ENCODE data around the gene SIPA1L3. TPM values are rescaled to one million over a fixed set of nuclear protein-coding genes. Genes with fewer than 3 reads are reported as not detected.

SIPA1L3 gene
- total RNA-seq, 1 donor from 2014 or later: 3.4 TPM

- Histone ChIP-seq H3K36me3 (ENCODE audit: control insufficient read depth, insufficient read depth, low read length) (no peaks in the 10 kb centered on the region), H3K4me3 (ENCODE audit: low read depth, low read length) (no peak overlapping the region), H3K27me3 (ENCODE audit: control insufficient read depth, insufficient read depth, low read length) (peaks cover 8% of the 10 kb centered on the region)
- FAIRE-seq: no peak
- no peak for DNase-seq (ENCODE audit: low read depth)
- TF ChIP-seq CTCF (IDR thresholded peaks at IDR 0.05; ENCODE audit: insufficient read depth, low read length, severe bottlenecking): no peak
Observed at GRCh38 chr19:38211766-38212165, 304.8 kb downstream of the SIPA1L3 start.

DNA sequence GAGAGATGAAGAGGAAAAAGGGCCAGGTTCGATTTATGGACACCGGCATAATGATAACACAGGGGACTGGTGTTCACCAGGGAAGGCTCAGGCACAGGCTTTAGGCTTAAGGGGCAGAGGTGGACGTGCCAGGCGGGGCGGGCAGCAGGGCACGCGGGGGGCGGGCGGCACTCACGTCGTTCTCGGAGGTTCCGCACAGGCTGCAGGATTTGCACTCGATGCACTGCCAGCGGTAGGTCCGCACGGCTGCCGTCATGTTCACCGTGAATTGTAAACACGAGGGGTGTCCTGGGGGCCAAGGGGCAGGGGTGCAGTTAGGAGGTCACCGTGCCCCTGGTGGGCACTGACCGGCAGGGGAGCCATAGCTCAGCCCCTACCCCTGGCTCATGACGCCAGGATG, 306.5 kb downstream of the SIPA1L3 start:
- TF ChIP-seq CTCF (IDR thresholded peaks at IDR 0.05; ENCODE audit: insufficient read depth, low read length, severe bottlenecking): no peak
- Histone ChIP-seq H3K4me3 (ENCODE audit: low read depth, low read length) (no peak overlapping the region), H3K27me3 (ENCODE audit: control insufficient read depth, insufficient read depth, low read length) (peaks cover 8% of the 10 kb centered on the region), H3K36me3 (ENCODE audit: control insufficient read depth, insufficient read depth, low read length) (no peaks in the 10 kb centered on the region)
- no peak for FAIRE-seq
- no peak for DNase-seq (ENCODE audit: low read depth)

DNA sequence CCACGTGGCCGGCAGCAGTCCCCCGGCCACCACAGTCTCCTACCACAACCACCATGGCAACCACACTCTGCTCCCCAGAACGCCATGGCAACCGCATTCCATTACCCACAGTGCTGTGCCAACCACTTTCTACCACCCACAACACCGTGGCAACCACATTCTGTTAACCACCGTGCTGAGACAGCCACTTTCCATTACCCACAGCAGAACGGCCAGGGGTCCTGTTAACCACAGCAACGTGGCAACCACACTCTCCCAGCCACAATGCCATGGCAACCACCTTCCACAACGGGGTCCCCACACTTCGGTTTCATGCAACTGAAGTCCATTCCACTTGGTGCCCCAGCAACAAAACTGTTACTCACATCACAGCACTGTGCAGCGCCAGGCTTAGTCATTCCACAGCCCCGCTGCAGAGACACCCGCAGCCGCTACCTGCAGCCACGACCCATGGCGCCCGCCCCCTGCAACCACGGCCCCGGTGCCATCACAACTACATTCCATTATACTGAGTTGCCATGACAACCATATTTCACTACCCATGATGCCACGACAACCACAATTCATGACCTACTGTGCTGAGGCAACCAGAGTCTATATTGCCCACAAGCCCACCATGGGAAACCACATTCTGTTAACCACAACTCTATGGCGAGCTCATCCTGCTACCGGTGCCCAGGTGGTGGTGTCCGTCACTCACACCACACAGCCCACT, 307.1 kb downstream of the SIPA1L3 start:
- TF ChIP-seq CTCF (IDR thresholded peaks at IDR 0.05; ENCODE audit: insufficient read depth, low read length, severe bottlenecking): no peak
- FAIRE-seq (peak; percentile 94), DNase-seq (ENCODE audit: low read depth) (no peak)
- H3K4me3 ChIP-seq (ENCODE audit: low read depth, low read length): no peak overlapping the region
- peaks cover 8% of the 10 kb centered on the region for H3K27me3 ChIP-seq (ENCODE audit: control insufficient read depth, insufficient read depth, low read length)
- H3K36me3 ChIP-seq (ENCODE audit: control insufficient read depth, insufficient read depth, low read length): no peaks in the 10 kb centered on the region

GRCh38 chr19:38216785-38217641, 310.0 kb downstream of the SIPA1L3 start:
- H3K27me3 ChIP-seq (ENCODE audit: control insufficient read depth, insufficient read depth, low read length): no peaks in the 10 kb centered on the region
- FAIRE-seq (no peak), DNase-seq (ENCODE audit: low read depth) (no peak)
- H3K36me3 ChIP-seq (ENCODE audit: control insufficient read depth, insufficient read depth, low read length): no peaks in the 10 kb centered on the region
- no peak for TF ChIP-seq CTCF (IDR thresholded peaks at IDR 0.05; ENCODE audit: insufficient read depth, low read length, severe bottlenecking)
- no peak overlapping the region for H3K4me3 ChIP-seq (ENCODE audit: low read depth, low read length)

GRCh38 chr19:38218204-38218603, 311.2 kb downstream of the SIPA1L3 start:
- no peaks in the 10 kb centered on the region for H3K36me3 ChIP-seq (ENCODE audit: control insufficient read depth, insufficient read depth, low read length)
- no peak for TF ChIP-seq CTCF (IDR thresholded peaks at IDR 0.05; ENCODE audit: insufficient read depth, low read length, severe bottlenecking)
- no peaks in the 10 kb centered on the region for H3K27me3 ChIP-seq (ENCODE audit: control insufficient read depth, insufficient read depth, low read length)
- no peak overlapping the region for H3K4me3 ChIP-seq (ENCODE audit: low read depth, low read length)
- FAIRE-seq (no peak), DNase-seq (ENCODE audit: low read depth) (no peak)
